OCI-LY7 (cell line): ENCODE measurements around the gene BPIFB1. TPM values are rescaled to one million over a fixed set of nuclear protein-coding genes. Genes with fewer than 3 reads are reported as not detected.

Experiments
- BruUV-seq: library from RNA; stranded (reverse); fragments of 400-500 nt; replicated peaks from 2 replicates; lab custom pipeline; 2021; lab: Mats Ljungman, UMichigan
- CTCF ChIA-PET: fragments of 300-600 bp; sonication (Branson Sonifier 250); formaldehyde crosslinking; loops from one replicate; lab custom pipeline; 2022; ENCODE audit warnings: antibody characterized with exemption; ENCODE audit not compliant: unreplicated experiment; lab: Charles Lee
- POLR2A ChIA-PET: fragments of 300-600 bp; sonication (Branson Sonifier 250); formaldehyde crosslinking; loops from one replicate; lab custom pipeline; 2022; ENCODE audit warnings: antibody characterized with exemption; lab: Charles Lee
- DNase-seq: peaks from one replicate; pipeline ENCODE4 v3.0.0-alpha.2; 2015; ENCODE audit warnings: low spot score
- H2AFZ ChIP-seq: fragments of 200-600 bp; sonication (generic), shearing (Covaris generic); 2 replicates; pipeline ENCODE4 v1.6.1; 2014; ENCODE audit warnings: mild to moderate bottlenecking, antibody characterized with exemption, low read length, moderate library complexity
- H3K27ac ChIP-seq: fragments of 200-600 bp; sonication (generic); 2 replicates; pipeline ENCODE4 v1.5.1; 2014; ENCODE audit warnings: mixed run types, low read depth, mild to moderate bottlenecking, moderate library complexity, low read length, inconsistent platforms; ENCODE audit not compliant: poor library complexity, severe bottlenecking
- H3K36me3 ChIP-seq: fragments of 200-600 bp; sonication (generic); 2 replicates; pipeline ENCODE4 v1.6.1; 2014; ENCODE audit warnings: mild to moderate bottlenecking, antibody characterized with exemption, low read length, moderate library complexity, mixed read lengths; ENCODE audit not compliant: insufficient read depth
- H3K4me1 ChIP-seq: fragments of 200-600 bp; sonication (generic); 2 replicates; pipeline ENCODE4 v1.5.1; 2014; ENCODE audit warnings: mild to moderate bottlenecking, low read length; ENCODE audit not compliant: insufficient read depth, poor library complexity, severe bottlenecking
- H3K4me2 ChIP-seq: fragments of 200-600 bp; sonication (generic); 2 replicates; pipeline ENCODE4 v1.6.1; 2014; ENCODE audit warnings: mild to moderate bottlenecking, low read length
- H3K4me3 ChIP-seq: fragments of 200-600 bp; sonication (generic); 2 replicates; pipeline ENCODE4 v1.5.1; 2014; ENCODE audit warnings: mild to moderate bottlenecking, low read depth, low read length; ENCODE audit not compliant: poor library complexity, severe bottlenecking
- H3K79me2 ChIP-seq: fragments of 200-600 bp; sonication (generic); 2 replicates; pipeline ENCODE4 v1.6.1; 2016; ENCODE audit warnings: low read depth, mild to moderate bottlenecking, low read length, moderate library complexity, mixed read lengths; ENCODE audit not compliant: insufficient read depth
- H3K9me2 ChIP-seq: fragments of 200-600 bp; sonication (generic); 2 replicates; pipeline ENCODE4 v1.6.1; 2016; ENCODE audit warnings: mild to moderate bottlenecking, low read length, mixed read lengths; ENCODE audit not compliant: insufficient read depth
- H3K9me3 ChIP-seq: fragments of 200-600 bp; sonication (generic); 2 replicates; pipeline ENCODE4 v1.6.1; 2014; ENCODE audit warnings: mild to moderate bottlenecking, mixed run types, low read length, mixed read lengths
- H4K20me1 ChIP-seq: fragments of 200-600 bp; sonication (generic); 2 replicates; pipeline ENCODE4 v1.6.1; 2014; ENCODE audit warnings: mild to moderate bottlenecking, antibody characterized with exemption, low read length, moderate library complexity, mixed read lengths; ENCODE audit not compliant: insufficient read depth
- CTCF ChIP-seq: fragments of 200-600 bp; sonication (generic); conservative IDR thresholded peaks from 2 replicates; pipeline ENCODE4 v1.5.1; 2014; ENCODE audit warnings: mild to moderate bottlenecking, antibody characterized with exemption, low read length, moderate library complexity, mixed read lengths
- EZH2phosphoT487 ChIP-seq: fragments of 200-600 bp; sonication (generic); IDR thresholded peaks from 2 replicates; pipeline ENCODE4 v1.6.1; 2018; ENCODE audit warnings: low read depth, borderline replicate concordance, mild to moderate bottlenecking, mixed run types, antibody characterized with exemption, low read length, moderate library complexity, mixed read lengths
- intact Hi-C: fragments of 100-400 bp; cut with micrococcal nuclease; formaldehyde crosslinking; loops from one replicate; pipeline ENCODE4 v1.10.0; 2022; ENCODE audit not compliant: unreplicated experiment
- total RNA-seq, 2 experiments: library from RNA; depleted of rRNA in 1 of 2; stranded (reverse); fragments of >200 nt in 1 of 2; shearing (Covaris generic) in 1 of 2; gene quantifications; 2 replicates each; pipeline ENCODE4 v1.2.3, GENCODE V29; 2014 to 2022

The BPIFB1 gene
- total RNA-seq, 2 experiments from 2014 or later = not detected

- BruUV-seq = no TSS peak
- Histone ChIP-seq H3K27ac (no peak overlapping the region), H3K9me3 (no peaks in the 10 kb centered on the region), H4K20me1 (no peaks in the 10 kb centered on the region), H3K9me2 (no peaks in the 10 kb centered on the region), H3K4me2 (no peak overlapping the region), H3K36me3 (no peaks in the 10 kb centered on the region), H3K4me3 (no peak overlapping the region), H2AFZ (no peak overlapping the region), H3K4me1 (no peaks in the 10 kb centered on the region), H3K79me2 (no peaks in the 10 kb centered on the region)
- no peak for DNase-seq
- intact Hi-C loops = no loop called here
- POLR2A ChIA-PET = no interaction called here
- no peak for TF ChIP-seq CTCF
- CTCF ChIA-PET = interaction anchor here (0.6 kb wide), 1 partner anchor 78 kb away, joined by 3 read pairs; no protein-coding TSS in a partner anchor
Measured at GRCh38 chr20:33284284-33284683, 1.3 kb downstream of the BPIFB1 start.

- Histone ChIP-seq H3K27ac (no peak overlapping the region), H3K4me2 (no peak overlapping the region), H3K4me3 (no peak overlapping the region), H3K4me1 (no peaks in the 10 kb centered on the region), H3K36me3 (no peaks in the 10 kb centered on the region), H3K79me2 (no peaks in the 10 kb centered on the region), H2AFZ (no peak overlapping the region), H4K20me1 (no peaks in the 10 kb centered on the region), H3K9me2 (no peaks in the 10 kb centered on the region), H3K9me3 (no peaks in the 10 kb centered on the region)
- ChIA-PET CTCF (interaction anchor here (0.6 kb wide), 1 partner anchor 78 kb away, joined by 3 read pairs; no protein-coding TSS in a partner anchor), POLR2A (no interaction called here)
- no peak for DNase-seq
- TF ChIP-seq EZH2phosphoT487 (no peak), CTCF (no peak)
- BruUV-seq = no TSS peak
- intact Hi-C loops = no loop called here
Measured at GRCh38 chr20:33284937-33285336, 1.9 kb downstream of the BPIFB1 start.

- BruUV-seq = no TSS peak
- no peaks in the 10 kb centered on the region for H3K9me3 ChIP-seq
- no peaks in the 10 kb centered on the region for H3K79me2 ChIP-seq
- H2AFZ ChIP-seq = no peak overlapping the region
- H3K4me2 ChIP-seq = no peak overlapping the region
- no peaks in the 10 kb centered on the region for H3K9me2 ChIP-seq
- no peaks in the 10 kb centered on the region for H3K4me1 ChIP-seq
- no peaks in the 10 kb centered on the region for H3K36me3 ChIP-seq
- no peak for TF ChIP-seq CTCF
- no peak for TF ChIP-seq EZH2phosphoT487
- H3K27ac ChIP-seq = no peak overlapping the region
- H3K4me3 ChIP-seq = no peak overlapping the region
- DNase-seq = no peak
- no peaks in the 10 kb centered on the region for H4K20me1 ChIP-seq
- intact Hi-C loops = no loop called here
- ChIA-PET POLR2A (no interaction called here), CTCF (no interaction called here)
Measured at GRCh38 chr20:33285861-33286495, 3.0 kb downstream of the BPIFB1 start.
